Upper lobe of left lung (tissue), 4 donors: ENCODE measurements around the gene PCDHB9.
"Not testable (repeated sequence)": the region's sequence is repeated elsewhere in the genome, so short reads cannot be mapped to it uniquely, and the experiment has no call there.

Experiments used
- EP300 ChIP-seq, 4 donors: sonication (generic); formaldehyde crosslinking; IDR thresholded peaks; one replicate each; pipeline ENCODE4 v1.5.1; 2017; ENCODE audit warnings: antibody characterized with exemption in 4 of 4, control low read depth in 2 of 4
- POLR2A ChIP-seq, 4 donors: fragments of 450-650 bp; IDR thresholded peaks; one replicate each; pipeline ENCODE4 v1.5.1; 2016 to 2017; ENCODE audit warnings: antibody characterized with exemption in 4 of 4, mild to moderate bottlenecking in 2 of 4
- POLR2AphosphoS5 ChIP-seq, 2 donors: sonication (generic); formaldehyde crosslinking; IDR thresholded peaks; one replicate each; pipeline ENCODE4 v1.5.1; 2017; ENCODE audit warnings: antibody characterized with exemption in 2 of 2
- TF ChIP-seq, protein P1 (sequence below), 6 experiments: fragments of 450-650 bp in 4 of 6; fragments of 200-600 bp in 2 of 6; sonication (generic) in 2 of 6; IDR thresholded peaks; one replicate each; pipeline ENCODE4 v1.5.1; 2016 to 2019; ENCODE audit warnings: antibody characterized with exemption in 6 of 6

DNA sequence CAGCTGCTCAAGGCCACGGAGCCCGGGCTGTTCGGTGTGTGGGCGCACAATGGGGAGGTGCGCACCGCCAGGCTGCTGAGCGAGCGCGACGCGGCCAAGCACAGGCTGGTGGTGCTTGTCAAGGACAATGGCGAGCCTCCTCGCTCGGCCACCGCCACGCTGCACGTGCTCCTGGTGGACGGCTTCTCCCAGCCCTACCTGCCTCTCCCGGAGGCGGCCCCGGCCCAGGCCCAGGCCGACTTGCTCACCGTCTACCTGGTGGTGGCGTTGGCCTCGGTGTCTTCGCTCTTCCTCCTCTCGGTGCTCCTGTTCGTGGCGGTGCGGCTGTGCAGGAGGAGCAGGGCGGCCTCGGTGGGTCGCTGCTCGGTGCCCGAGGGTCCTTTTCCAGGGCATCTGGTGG lies 2.2 kb downstream of the PCDHB9 start:
- TF ChIP-seq, protein P1, sequence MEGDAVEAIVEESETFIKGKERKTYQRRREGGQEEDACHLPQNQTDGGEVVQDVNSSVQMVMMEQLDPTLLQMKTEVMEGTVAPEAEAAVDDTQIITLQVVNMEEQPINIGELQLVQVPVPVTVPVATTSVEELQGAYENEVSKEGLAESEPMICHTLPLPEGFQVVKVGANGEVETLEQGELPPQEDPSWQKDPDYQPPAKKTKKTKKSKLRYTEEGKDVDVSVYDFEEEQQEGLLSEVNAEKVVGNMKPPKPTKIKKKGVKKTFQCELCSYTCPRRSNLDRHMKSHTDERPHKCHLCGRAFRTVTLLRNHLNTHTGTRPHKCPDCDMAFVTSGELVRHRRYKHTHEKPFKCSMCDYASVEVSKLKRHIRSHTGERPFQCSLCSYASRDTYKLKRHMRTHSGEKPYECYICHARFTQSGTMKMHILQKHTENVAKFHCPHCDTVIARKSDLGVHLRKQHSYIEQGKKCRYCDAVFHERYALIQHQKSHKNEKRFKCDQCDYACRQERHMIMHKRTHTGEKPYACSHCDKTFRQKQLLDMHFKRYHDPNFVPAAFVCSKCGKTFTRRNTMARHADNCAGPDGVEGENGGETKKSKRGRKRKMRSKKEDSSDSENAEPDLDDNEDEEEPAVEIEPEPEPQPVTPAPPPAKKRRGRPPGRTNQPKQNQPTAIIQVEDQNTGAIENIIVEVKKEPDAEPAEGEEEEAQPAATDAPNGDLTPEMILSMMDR (IDR thresholded peaks at IDR 0.05), result not testable (repeated sequence)
- TF ChIP-seq POLR2AphosphoS5, EP300, POLR2A (IDR thresholded peaks at IDR 0.05): not testable (repeated sequence)
